NCI-H82 treated with DMSO at 0.1 percent for 48 hours (cell line): ENCODE data around the gene MPZL1.
A peak's percentile ranks its signal among the peaks of the same experiment; 100 is the strongest.

Experiments
- DNase-seq: peaks from one replicate; lab custom pipeline; 2025; ENCODE audit not compliant: unreplicated experiment; lab: John Stamatoyannopoulos, UW

MPZL1 gene

GRCh38 chr1:167776151-167776550, 54.4 kb downstream of the MPZL1 start:
- no peak for DNase-seq

GRCh38 chr1:167776616-167777268, 55.0 kb downstream of the MPZL1 start:
- DNase-seq, result no peak

GRCh38 chr1:167777269-167777650, 55.5 kb downstream of the MPZL1 start:
- DNase-seq, result no peak

- DNase-seq, result no peak
Observed at GRCh38 chr1:167781558-167781957, 59.8 kb downstream of the MPZL1 start.

DNA sequence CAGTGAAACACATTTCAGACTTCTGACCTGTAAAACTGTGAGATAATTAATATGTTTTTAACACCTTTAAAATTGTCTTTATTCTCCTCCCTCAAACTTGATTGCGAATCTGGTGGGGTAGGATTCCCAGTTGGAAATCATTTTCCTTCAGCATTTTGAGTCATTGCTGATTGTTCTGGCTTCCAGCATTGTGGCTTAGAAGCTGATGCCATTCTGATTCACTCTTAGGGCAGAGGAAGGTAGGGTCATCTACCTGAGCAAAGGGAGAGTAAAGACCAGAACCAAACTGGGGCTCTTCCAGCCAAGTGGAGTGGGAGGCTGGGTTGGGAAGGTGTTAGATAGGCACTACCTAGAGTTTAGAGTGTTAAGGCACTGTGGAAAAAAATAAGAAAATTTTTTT, 61.2 kb downstream of the MPZL1 start:
- no peak for DNase-seq

GRCh38 chr1:167784876-167785550, 63.2 kb downstream of the MPZL1 start:
- DNase-seq, result no peak

GRCh38 chr1:167786502-167786901, 64.7 kb downstream of the MPZL1 start:
- no peak for DNase-seq

- no peak for DNase-seq
Observed at GRCh38 chr1:167789501-167789900, 67.7 kb downstream of the MPZL1 start.

DNA sequence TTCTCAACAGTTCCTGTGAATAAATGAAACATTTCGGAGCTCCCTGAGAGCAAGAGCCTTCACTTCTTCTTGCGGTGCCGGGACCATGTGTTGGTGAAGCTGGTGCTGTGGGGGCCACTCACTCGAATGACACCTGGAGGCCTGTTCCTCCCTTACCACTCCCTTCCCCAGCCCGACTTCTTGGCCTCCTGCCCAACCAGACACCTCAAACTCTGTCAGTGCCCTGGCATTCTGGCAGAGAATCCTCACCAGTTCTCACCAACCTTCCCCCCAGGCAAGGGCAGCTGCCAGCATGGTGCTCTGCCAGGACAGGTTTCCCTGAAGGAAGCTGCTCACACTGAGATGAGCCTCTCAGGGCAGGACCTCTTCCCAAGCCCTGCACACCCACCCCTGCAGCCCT, 68.3 kb downstream of the MPZL1 start:
- no peak for DNase-seq

DNA sequence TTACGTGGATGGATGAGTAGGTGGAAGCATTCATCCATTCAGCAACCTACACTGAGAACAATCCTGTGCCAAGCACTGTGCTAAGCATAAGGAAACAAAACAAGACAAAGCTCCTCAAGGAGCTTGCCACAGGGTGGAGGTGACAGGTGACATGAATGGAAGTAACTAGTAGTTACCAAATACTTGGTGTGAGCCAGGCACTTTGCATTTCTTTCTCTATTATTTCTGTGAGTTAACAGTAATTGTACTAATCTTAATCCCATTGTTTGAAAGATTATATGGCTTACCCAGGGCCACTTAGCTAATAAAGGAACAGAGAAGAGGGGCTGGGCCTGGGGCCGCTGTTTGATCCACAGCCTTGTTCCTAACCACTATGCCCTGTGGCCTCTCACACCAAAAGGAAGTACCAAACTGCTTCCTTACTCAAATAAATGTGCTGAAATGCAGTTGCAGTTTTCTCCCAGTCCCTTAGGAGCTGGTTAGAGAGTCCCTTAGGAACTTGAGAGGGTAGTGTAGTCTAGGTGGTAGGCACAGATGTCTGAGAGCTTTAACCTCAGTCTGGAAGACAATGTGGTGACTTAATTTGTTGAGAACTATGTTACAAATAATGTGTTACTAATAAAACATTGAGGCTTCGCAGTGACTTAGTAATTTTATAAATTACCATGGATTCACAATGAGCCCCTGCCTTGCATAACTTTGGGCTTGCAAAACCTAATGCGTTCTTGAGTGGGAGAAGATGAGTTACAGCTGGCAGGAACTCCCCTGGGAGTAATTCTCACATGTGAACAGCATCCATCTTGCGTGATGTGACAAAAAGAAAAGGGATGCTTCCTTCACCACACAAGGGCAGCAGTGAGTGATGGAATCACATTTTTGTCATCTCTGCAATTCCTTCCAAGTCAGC, 69.8 kb downstream of the MPZL1 start:
- peak; percentile 56 for DNase-seq

DNA sequence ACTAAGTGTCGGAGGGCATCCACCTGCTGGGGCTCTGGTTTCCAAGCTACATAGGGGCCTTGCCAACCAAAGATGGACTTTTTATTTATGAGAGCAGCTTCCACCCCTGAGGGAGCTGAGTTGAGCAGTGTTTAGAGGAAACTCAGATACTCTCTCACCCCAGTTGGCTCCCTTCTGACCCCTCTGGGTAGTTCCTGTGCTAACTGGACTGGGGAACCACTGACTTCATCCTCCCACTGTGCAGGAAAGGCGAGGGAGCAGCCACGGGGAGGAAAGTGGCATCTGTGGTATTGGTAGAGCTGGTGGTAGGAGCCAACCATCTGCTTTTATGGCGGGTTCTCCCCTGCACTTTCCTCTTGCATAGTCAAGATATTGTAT, 70.4 kb downstream of the MPZL1 start:
- DNase-seq, result no peak

GRCh38 chr1:167794043-167794442, 72.3 kb downstream of the MPZL1 start:
- DNase-seq, result no peak

GRCh38 chr1:167795810-167796740, 74.3 kb downstream of the MPZL1 start:
- no peak for DNase-seq

- DNase-seq, result no peak
Observed at GRCh38 chr1:167797015-167797414, 75.2 kb downstream of the MPZL1 start.

GRCh38 chr1:167798952-167799351, 77.2 kb downstream of the MPZL1 start:
- DNase-seq, result no peak

- DNase-seq, result no peak
Observed at GRCh38 chr1:167799747-167800146, 78.0 kb downstream of the MPZL1 start.

DNA sequence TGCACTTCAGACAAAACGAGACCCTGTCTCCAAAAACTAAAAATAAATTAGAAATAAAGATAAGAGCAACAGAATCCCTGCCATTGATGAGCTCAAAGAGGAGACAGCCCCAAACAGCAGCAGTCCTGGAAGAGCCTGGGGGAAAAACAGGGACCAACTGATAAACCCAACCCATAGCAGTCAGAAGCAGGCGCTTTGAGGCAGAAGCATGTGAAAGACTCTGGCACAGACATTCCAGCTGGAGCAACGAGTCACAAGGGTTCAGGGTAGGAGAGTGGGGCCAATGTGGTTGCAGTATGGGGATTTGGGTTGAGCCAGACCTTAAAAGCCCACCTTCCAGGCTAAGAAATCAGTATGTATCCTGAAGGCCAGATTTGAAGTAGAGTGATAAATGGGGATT, 78.5 kb downstream of the MPZL1 start:
- DNase-seq, result no peak

GRCh38 chr1:167802235-167802634, 80.5 kb downstream of the MPZL1 start:
- DNase-seq, result no peak

DNA sequence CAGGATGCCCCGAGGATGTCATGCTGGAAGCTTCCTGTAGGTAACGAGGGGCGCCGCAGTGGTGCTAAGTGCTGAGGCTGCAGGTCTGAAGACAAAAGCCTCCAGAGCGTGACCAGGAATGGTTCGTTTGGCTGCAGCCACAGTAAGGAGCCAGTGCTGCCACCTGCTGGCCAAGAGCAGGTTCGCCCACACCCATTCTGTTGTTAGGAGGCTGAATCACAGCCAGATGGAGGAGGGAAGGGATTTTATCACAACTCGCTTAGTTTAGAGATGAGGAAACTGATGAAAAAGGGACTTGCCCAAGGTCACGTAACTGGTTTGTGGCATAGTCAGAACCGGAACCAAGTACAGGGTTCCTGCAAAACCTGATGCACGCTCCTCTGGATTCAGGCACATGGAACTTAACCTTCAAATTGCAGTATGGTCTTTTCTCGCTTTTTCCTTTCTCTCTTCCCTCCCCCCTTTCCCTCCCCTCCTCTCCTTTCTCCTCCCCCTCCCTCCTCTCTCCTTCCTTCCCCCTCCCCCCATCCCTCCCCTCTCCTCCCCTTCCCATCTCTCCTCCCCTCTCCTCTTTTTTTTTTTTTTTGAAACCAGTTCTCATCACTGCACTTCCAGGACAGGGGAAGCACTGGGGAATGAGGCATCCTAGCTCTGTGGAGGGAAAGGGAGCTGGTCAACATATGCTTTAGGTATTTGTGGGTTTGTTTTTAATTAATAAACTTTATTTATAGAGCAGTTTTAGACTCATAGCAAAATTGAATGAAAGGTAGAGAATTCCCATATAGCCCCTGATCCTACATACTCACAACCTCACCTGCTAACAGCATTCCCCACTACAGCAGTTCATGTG, 81.8 kb downstream of the MPZL1 start:
- peak; percentile 78 for DNase-seq

DNA sequence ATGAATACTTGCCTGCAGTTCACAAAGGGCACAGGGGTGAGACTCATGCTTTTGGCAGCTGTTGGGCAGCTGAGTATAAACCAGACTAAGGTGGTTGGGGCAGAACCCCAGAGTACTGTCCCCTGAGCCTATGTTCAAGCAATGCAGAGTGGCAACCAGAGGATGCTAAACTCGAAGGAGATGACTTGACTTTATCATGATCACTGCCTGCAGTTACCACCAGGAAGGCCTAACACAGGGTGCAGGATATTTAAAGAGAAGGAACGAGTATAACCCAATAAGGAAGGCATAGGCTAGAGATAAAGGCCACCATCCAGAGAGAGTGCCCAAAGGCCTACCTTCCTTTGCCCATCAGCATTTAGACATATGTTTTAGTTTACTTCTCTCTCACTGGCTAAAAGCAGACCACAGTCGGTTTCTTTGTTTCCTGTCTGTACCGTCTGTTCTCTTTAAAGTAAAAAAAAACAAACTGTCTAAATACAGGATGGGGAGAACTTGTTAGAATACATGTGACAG, 83.3 kb downstream of the MPZL1 start:
- DNase-seq, result no peak
